GM21360 (cell line): Measurements from ENCODE around the gene MINDY4.

ENCODE experiments used
- ATAC-seq: cut with Tn5 transposase; IDR thresholded peaks from one replicate; pipeline ENCODE4 v1.9.1; 2021; ENCODE audit warnings: mild to moderate bottlenecking, moderate library complexity; ENCODE audit not compliant: unreplicated experiment

The MINDY4 gene

GRCh38 chr7:30771880-30772425, 736 bp downstream of the MINDY4 start:
- ATAC-seq = no peak

GRCh38 chr7:30772984-30773383, 1.8 kb downstream of the MINDY4 start:
- no peak for ATAC-seq

- no peak for ATAC-seq
These were observed 4.8 kb downstream of the MINDY4 start for GRCh38 chr7:30775992-30776391.

GRCh38 chr7:30776971-30777370, 5.8 kb downstream of the MINDY4 start:
- no peak for ATAC-seq

GRCh38 chr7:30778255-30779025, 7.2 kb downstream of the MINDY4 start:
- no peak for ATAC-seq

- ATAC-seq = no peak
These were observed 8.4 kb downstream of the MINDY4 start for GRCh38 chr7:30779574-30779973.

- no peak for ATAC-seq
These were observed 9.7 kb downstream of the MINDY4 start for GRCh38 chr7:30780941-30781340.

- ATAC-seq = no peak
These were observed 11.5 kb downstream of the MINDY4 start for GRCh38 chr7:30782690-30783089.

GRCh38 chr7:30785786-30786185, 14.6 kb downstream of the MINDY4 start:
- ATAC-seq = no peak

GRCh38 chr7:30787486-30787885, 16.3 kb downstream of the MINDY4 start:
- no peak for ATAC-seq

GRCh38 chr7:30788640-30789333, 17.6 kb downstream of the MINDY4 start:
- no peak for ATAC-seq

GRCh38 chr7:30789334-30789711, 18.1 kb downstream of the MINDY4 start:
- ATAC-seq = no peak

GRCh38 chr7:30790356-30790755, 19.1 kb downstream of the MINDY4 start:
- no peak for ATAC-seq

GRCh38 chr7:30791114-30791513, 19.9 kb downstream of the MINDY4 start:
- no peak for ATAC-seq

- ATAC-seq = no peak
These were observed 24.1 kb downstream of the MINDY4 start for GRCh38 chr7:30795161-30795948.

- ATAC-seq = no peak
These were observed 25.1 kb downstream of the MINDY4 start for GRCh38 chr7:30796105-30796869.

GRCh38 chr7:30797176-30798040, 26.2 kb downstream of the MINDY4 start:
- ATAC-seq = no peak

- peak; percentile 85 for ATAC-seq
These were observed 28.2 kb downstream of the MINDY4 start for GRCh38 chr7:30799206-30799975.
